Caco-2 (cell line): Measurements from ENCODE around the gene TRMT2A. TPM values are rescaled to one million over a fixed set of nuclear protein-coding genes. Genes with fewer than 3 reads are reported as not detected.

Source experiments
- BruUV-seq: library from RNA; stranded (reverse); fragments of 400-500 nt; replicated peaks from 2 replicates; lab custom pipeline; 2021; lab: Mats Ljungman, UMichigan
- CTCF ChIA-PET: fragments of 300-600 bp; sonication (Branson Sonifier 250); formaldehyde crosslinking; loops from one replicate; lab custom pipeline; 2022; ENCODE audit warnings: antibody characterized with exemption; lab: Charles Lee
- POLR2A ChIA-PET: fragments of 300-600 bp; sonication (Branson Sonifier 250); formaldehyde crosslinking; loops from one replicate; lab custom pipeline; 2022; ENCODE audit warnings: antibody characterized with exemption; lab: Charles Lee
- DNase-seq, 2 experiments: peaks; one replicate each; pipeline versions ENCODE4 v3.0.0 to v3.0.0-alpha.2; 2020 to 2022
- H3K27me3 ChIP-seq: replicated peaks from 2 replicates; pipeline ENCODE4 v1.6.0; 2011; ENCODE audit warnings: low read length; ENCODE audit not compliant: control insufficient read depth, insufficient read depth
- H3K36me3 ChIP-seq: 2 replicates; pipeline ENCODE4 v1.5.1; 2011; ENCODE audit warnings: low read length; ENCODE audit not compliant: control insufficient read depth, insufficient read depth
- H3K4me1 ChIP-seq: fragments of 250-450 bp; sonication (Bioruptor Pico); 2 replicates; pipeline ENCODE4 v1.5.1; 2020; ENCODE audit warnings: mild to moderate bottlenecking
- H3K4me3 ChIP-seq: 2 replicates; pipeline ENCODE4 v1.5.1; 2011; ENCODE audit warnings: low read depth, mild to moderate bottlenecking, control low read depth, low read length
- H3K9me3 ChIP-seq: fragments of 250-450 bp; sonication (Bioruptor Pico); 2 replicates; pipeline ENCODE4 v1.5.1; 2020; ENCODE audit warnings: mild to moderate bottlenecking, moderate library complexity
- H3K27ac Mint-ChIP-seq: one replicate; pipeline ENCODE4 v1.8.0; 2022; ENCODE audit warnings: mixed read lengths; ENCODE audit not compliant: unreplicated experiment
- H3K27me3 Mint-ChIP-seq: one replicate; pipeline ENCODE4 v1.8.0; 2022; ENCODE audit warnings: mixed read lengths; ENCODE audit not compliant: insufficient read depth, unreplicated experiment
- H3K36me3 Mint-ChIP-seq: one replicate; pipeline ENCODE4 v1.8.0; 2022; ENCODE audit warnings: mild to moderate bottlenecking, mixed read lengths; ENCODE audit not compliant: insufficient read depth, unreplicated experiment
- H3K4me1 Mint-ChIP-seq: one replicate; pipeline ENCODE4 v1.8.0; 2022; ENCODE audit warnings: low read depth, mixed read lengths; ENCODE audit not compliant: unreplicated experiment
- H3K4me3 Mint-ChIP-seq: one replicate; pipeline ENCODE4 v1.8.0; 2022; ENCODE audit warnings: mild to moderate bottlenecking, moderate library complexity, mixed read lengths; ENCODE audit not compliant: unreplicated experiment
- H3K9me3 Mint-ChIP-seq: one replicate; pipeline ENCODE4 v1.8.0; 2022; ENCODE audit warnings: mixed read lengths; ENCODE audit not compliant: unreplicated experiment
- intact Hi-C: fragments of 100-400 bp; cut with micrococcal nuclease; formaldehyde crosslinking; loops from one replicate; pipeline ENCODE4 v1.10.0; 2022; ENCODE audit not compliant: unreplicated experiment
- total RNA-seq: library from RNA; stranded (reverse); gene quantifications from 2 replicates; pipeline ENCODE4 v1.2.3, GENCODE V29; 2022
- TF ChIP-seq, protein P1 (sequence below), 2 experiments: fragments of 200-600 bp in 1 of 2; IDR thresholded peaks; 1 replicate in 1 of 2; 2 replicates in 1 of 2; pipeline versions ENCODE4 v1.5.1 to v1.8.0; 2011 to 2022; ENCODE audit warnings: antibody characterized with exemption in 1 of 2, control low read depth in 1 of 2, inconsistent platforms in 1 of 2, low read depth in 1 of 2, low read length in 1 of 2, mild to moderate bottlenecking in 1 of 2, moderate library complexity in 1 of 2; ENCODE audit not compliant: insufficient read depth in 1 of 2, severe bottlenecking in 1 of 2, unreplicated experiment in 1 of 2

Gene TRMT2A
- total RNA-seq, 1 experiment from 2014 or later: 41.1 TPM

DNA sequence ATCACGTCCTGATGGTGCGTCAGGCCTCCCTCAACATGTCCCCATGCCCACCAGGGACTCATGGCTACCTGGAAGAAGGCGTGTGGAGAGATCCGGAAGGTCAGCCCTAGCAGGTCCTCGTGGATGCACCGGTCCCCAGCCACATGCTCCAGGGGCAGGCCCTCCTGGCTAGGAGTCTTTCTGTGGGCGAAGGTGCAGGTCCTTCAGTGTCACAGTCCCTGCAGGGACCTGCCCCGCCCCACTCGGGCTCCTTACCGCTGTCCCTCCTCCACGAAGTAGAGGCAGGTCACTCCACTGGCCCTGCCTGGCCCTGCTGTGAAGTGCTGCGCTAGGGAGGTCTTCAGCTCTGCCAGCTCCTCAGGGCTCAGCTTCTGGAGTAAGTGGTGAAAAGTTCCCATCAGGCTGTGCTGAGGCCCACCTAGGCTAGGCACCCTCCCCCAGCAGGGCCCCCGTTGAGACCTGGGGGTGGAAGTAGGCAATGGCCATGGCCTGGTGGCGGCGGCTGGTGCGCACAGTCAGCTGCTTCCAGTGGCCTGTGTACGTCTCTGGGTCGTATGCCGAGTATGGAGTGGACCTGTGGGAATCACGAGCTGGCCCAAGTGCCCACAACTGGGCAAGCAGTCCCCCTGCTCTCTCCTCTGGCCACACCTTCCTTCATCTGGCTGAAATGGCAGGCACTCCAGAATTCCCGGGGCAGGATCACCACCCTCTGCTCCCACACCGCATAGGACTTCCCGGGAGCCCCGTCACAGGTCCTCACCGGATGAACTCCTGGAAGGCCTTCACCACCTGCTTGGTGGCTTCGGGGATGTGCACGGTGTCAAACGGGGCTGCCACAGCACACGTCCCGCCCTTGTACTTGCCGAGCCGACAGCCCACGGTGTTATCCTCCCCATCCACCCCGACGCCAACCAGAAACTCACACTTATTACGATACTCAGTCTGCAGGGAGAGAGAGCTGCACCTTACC, 2.2 kb downstream of the TRMT2A start:
- POLR2A ChIA-PET: no interaction called here
- peak overlapping the region; percentile 81 for H3K27ac Mint-ChIP-seq
- H3K4me3 ChIP-seq: no peak overlapping the region
- H3K36me3 Mint-ChIP-seq: peaks cover 90% of the 10 kb centered on the region
- CTCF ChIA-PET: interaction anchor here (0.5 to 1.1 kb wide), 2 partner anchors 12 to 65 kb away, joined by 3 read pairs; no protein-coding TSS in a partner anchor
- H3K9me3 ChIP-seq: no peaks in the 10 kb centered on the region; the same call in 1 of the 2 replicates
- H3K4me3 Mint-ChIP-seq: peak overlapping the region; percentile 81
- no TSS peak for BruUV-seq
- H3K27me3 ChIP-seq: no peaks in the 10 kb centered on the region
- peaks cover 6% of the 10 kb centered on the region for H3K4me1 Mint-ChIP-seq
- TF ChIP-seq, protein P1, sequence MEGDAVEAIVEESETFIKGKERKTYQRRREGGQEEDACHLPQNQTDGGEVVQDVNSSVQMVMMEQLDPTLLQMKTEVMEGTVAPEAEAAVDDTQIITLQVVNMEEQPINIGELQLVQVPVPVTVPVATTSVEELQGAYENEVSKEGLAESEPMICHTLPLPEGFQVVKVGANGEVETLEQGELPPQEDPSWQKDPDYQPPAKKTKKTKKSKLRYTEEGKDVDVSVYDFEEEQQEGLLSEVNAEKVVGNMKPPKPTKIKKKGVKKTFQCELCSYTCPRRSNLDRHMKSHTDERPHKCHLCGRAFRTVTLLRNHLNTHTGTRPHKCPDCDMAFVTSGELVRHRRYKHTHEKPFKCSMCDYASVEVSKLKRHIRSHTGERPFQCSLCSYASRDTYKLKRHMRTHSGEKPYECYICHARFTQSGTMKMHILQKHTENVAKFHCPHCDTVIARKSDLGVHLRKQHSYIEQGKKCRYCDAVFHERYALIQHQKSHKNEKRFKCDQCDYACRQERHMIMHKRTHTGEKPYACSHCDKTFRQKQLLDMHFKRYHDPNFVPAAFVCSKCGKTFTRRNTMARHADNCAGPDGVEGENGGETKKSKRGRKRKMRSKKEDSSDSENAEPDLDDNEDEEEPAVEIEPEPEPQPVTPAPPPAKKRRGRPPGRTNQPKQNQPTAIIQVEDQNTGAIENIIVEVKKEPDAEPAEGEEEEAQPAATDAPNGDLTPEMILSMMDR (IDR thresholded peaks at IDR 0.05; ENCODE audit: insufficient read depth in 1 of 2, low read depth in 1 of 2, low read length in 1 of 2, severe bottlenecking in 1 of 2, unreplicated experiment in 1 of 2): no peak
- H3K4me1 ChIP-seq: peaks cover 21% of the 10 kb centered on the region
- no peaks in the 10 kb centered on the region for H3K9me3 Mint-ChIP-seq
- DNase-seq: no peak
- H3K27me3 Mint-ChIP-seq: no peaks in the 10 kb centered on the region
- intact Hi-C loops: loop anchor here (10.0 kb wide), 1 partner anchor 150 kb away; no protein-coding TSS in a partner anchor
- peaks cover 4% of the 10 kb centered on the region for H3K36me3 ChIP-seq

DNA sequence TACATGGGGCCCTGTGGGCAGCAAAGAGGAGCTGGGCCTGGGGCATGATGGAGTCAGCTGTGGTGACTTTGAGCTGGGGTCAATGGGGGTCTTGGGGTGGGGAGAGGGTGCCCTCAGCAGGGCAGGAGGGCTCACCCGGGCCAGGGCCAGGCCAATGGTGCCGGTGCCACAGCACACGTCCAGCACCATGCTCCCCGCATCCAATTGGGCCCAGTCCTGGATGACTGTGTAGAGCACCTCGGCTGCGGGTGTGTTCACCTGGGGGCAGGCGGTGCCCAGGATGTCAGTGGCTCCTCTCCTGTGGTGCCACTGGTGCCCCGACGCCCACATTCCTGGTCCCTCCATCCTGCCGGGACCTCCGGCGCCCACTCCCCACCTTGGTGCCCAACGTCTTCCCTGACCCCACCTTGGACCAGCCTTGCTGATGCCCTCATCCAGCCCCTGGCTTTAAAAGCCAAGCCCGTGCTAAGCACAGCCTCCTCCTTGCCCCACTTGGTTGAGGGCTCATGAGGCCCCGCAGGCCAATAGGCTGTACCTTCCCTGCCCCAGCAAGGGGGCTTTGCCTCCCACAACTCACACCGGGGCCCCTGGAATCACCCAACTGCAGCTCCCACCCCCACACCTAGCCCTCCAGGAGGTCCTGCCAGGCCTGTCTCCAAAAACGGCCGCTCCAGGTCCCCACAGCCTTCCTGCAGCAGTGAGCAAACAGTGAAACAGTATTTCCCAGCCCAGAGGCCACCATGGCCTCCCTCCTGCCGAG, 3.3 kb downstream of the TRMT2A start:
- no peak for DNase-seq
- Histone ChIP-seq H3K36me3 (peaks cover 3% of the 10 kb centered on the region; the same call in 1 of the 2 replicates), H3K4me1 (peaks cover 10% of the 10 kb centered on the region), H3K4me3 (no peak overlapping the region), H3K9me3 (no peaks in the 10 kb centered on the region; the same call in 1 of the 2 replicates), H3K27me3 (no peaks in the 10 kb centered on the region)
- H3K9me3 Mint-ChIP-seq: no peaks in the 10 kb centered on the region
- peaks cover 6% of the 10 kb centered on the region for H3K4me1 Mint-ChIP-seq
- BruUV-seq: no TSS peak
- ChIA-PET POLR2A (no interaction called here), CTCF (no interaction called here)
- H3K36me3 Mint-ChIP-seq: peaks cover 90% of the 10 kb centered on the region
- H3K27me3 Mint-ChIP-seq: no peaks in the 10 kb centered on the region
- peak overlapping the region; percentile 50 for H3K27ac Mint-ChIP-seq
- intact Hi-C loops: loop anchor here (10.0 kb wide), 1 partner anchor 149 kb away; no protein-coding TSS in a partner anchor
- peak overlapping the region; percentile 15 for H3K4me3 Mint-ChIP-seq
- TF ChIP-seq, protein P1 (IDR thresholded peaks at IDR 0.05; ENCODE audit: insufficient read depth in 1 of 2, low read depth in 1 of 2, low read length in 1 of 2, severe bottlenecking in 1 of 2, unreplicated experiment in 1 of 2): no peak
